SK-N-MC (cell line): ENCODE data around the gene GREB1L.

Experiments used
- EZH2 ChIP-seq: fragments of 200-600 bp; sonication (generic); IDR thresholded peaks from one replicate; pipeline ENCODE4 v1.6.1; 2017; ENCODE audit warnings: antibody characterized with exemption
- FOXP2 ChIP-seq: optimal IDR thresholded peaks from 2 replicates; pipeline ENCODE3; 2011; ENCODE audit warnings: mild to moderate bottlenecking, moderate library complexity; ENCODE audit not compliant: insufficient read depth; ENCODE audit errors: extremely low read length, control extremely low read depth
- POLR2AphosphoS5 ChIP-seq: IDR thresholded peaks from 2 replicates; pipeline ENCODE4 v1.6.1; 2012; ENCODE audit warnings: mild to moderate bottlenecking, low read depth, low read length, borderline replicate concordance

- TF ChIP-seq EZH2 = no peak
- TF ChIP-seq POLR2AphosphoS5 = no peak
- no peak for TF ChIP-seq FOXP2
These were observed 304.4 kb downstream of the GREB1L start for GRCh38 chr18:21546423-21546822.
